HPDE6-E6E7 (cell line): ENCODE data around the gene CTAGE9.

Source experiments
- DNase-seq: peaks from one replicate; pipeline ENCODE4 v3.0.0; 2011; ENCODE audit warnings: missing footprints; ENCODE audit errors: extremely low spot score

Gene CTAGE9

DNA sequence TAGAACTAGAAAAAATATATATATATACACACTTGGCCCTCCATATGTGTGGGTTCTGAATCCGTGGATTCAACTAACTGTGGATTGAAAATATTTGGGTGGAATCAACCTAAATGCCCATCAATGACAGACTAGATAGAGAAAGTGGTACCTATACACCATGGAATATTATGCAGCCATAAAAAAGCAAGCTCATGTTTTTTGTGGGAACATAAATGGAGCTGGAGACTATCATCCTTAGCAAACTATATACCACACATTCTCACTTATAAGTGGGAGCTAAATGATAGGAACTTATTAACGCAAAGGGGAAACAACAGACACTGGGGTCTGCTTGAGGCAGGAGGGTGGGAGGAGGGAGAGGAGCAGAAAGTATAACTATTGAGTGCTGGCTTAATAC lies 37.6 kb downstream of the CTAGE9 start:
- DNase-seq, result no peak

- no peak for DNase-seq
These were observed 40.9 kb downstream of the CTAGE9 start for GRCh38 chr6:131669891-131670290.

- no peak for DNase-seq
These were observed 47.1 kb downstream of the CTAGE9 start for GRCh38 chr6:131663578-131664165.

DNA sequence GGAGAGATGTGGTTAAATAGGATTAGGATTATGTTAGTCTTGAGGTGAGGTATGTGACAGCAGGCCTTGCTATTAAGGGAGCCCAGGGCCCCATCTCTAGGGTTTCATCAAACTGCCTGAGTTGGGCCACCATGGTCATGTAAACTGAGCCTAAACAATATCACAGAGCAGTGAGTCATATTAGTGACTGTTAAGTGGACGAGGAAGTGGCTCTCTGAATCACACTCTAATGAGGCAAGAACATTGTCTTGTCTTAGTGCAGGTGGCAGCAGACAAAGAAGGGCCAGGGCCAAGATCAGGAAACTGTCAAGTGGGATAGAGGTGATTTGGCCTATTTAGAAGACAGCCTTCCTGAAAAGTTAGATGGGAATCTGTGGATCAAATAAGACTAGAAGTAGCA lies 50.6 kb downstream of the CTAGE9 start:
- peak; percentile 54 for DNase-seq
